Mesenchymal stem cell (in vitro differentiated cells and primary cell): Measurements from ENCODE around the gene PAFAH2.

Source experiments
- DNase-seq: peaks from one replicate; pipeline ENCODE4 v3.0.0-alpha.2; 2013
- H2AFZ ChIP-seq: one replicate; pipeline ENCODE4 v1.6.1; 2013; ENCODE audit warnings: low read depth, mild to moderate bottlenecking, control low read depth, inconsistent platforms, low read length, moderate library complexity
- H2AK5ac ChIP-seq: 2 replicates; pipeline ENCODE4 v1.6.1; 2013; ENCODE audit warnings: low read length, moderate library complexity, mild to moderate bottlenecking, inconsistent platforms; ENCODE audit not compliant: severe bottlenecking
- H2BK120ac ChIP-seq: one replicate; pipeline ENCODE4 v1.6.1; 2013; ENCODE audit warnings: low read depth, mild to moderate bottlenecking, inconsistent platforms, low read length, moderate library complexity
- H2BK12ac ChIP-seq, 2 experiments: one replicate each; pipeline ENCODE4 v1.6.1; 2013; ENCODE audit warnings: inconsistent platforms in 2 of 2, low read length in 2 of 2, mild to moderate bottlenecking in 2 of 2, moderate library complexity in 2 of 2, control low read depth in 1 of 2
- H2BK15ac ChIP-seq: one replicate; pipeline ENCODE4 v1.6.1; 2013; ENCODE audit warnings: mild to moderate bottlenecking, low read depth, inconsistent platforms; ENCODE audit not compliant: poor library complexity, severe bottlenecking
- H2BK5ac ChIP-seq: 2 replicates; pipeline ENCODE4 v1.6.1; 2013; ENCODE audit warnings: low read depth, mild to moderate bottlenecking, low read length, control low read depth, inconsistent platforms; ENCODE audit not compliant: poor library complexity, severe bottlenecking
- H3K14ac ChIP-seq, 2 experiments: one replicate each; pipeline ENCODE4 v1.6.1; 2013; ENCODE audit warnings: inconsistent platforms in 2 of 2, low read length in 2 of 2, control low read depth in 1 of 2, mild to moderate bottlenecking in 1 of 2, moderate library complexity in 1 of 2
- H3K18ac ChIP-seq, 2 experiments: one replicate each; pipeline ENCODE4 v1.6.1; 2013; ENCODE audit warnings: inconsistent platforms in 2 of 2, low read length in 2 of 2, control low read depth in 1 of 2, low read depth in 1 of 2, mild to moderate bottlenecking in 1 of 2
- H3K23ac ChIP-seq, 2 experiments: one replicate each; pipeline ENCODE4 v1.6.1; 2013; ENCODE audit warnings: inconsistent platforms in 2 of 2, low read length in 2 of 2, mild to moderate bottlenecking in 2 of 2, moderate library complexity in 2 of 2, control low read depth in 1 of 2
- H3K27ac ChIP-seq: 2 replicates; pipeline ENCODE4 v1.5.1; 2013; ENCODE audit warnings: mild to moderate bottlenecking, moderate library complexity, low read length, control low read depth, inconsistent platforms; ENCODE audit not compliant: poor library complexity, severe bottlenecking
- H3K27me3 ChIP-seq, 2 experiments: 2 replicates each; pipeline versions ENCODE4 v1.6.1 to v1.7.0; 2013; ENCODE audit warnings: low read length in 2 of 2, mild to moderate bottlenecking in 2 of 2, moderate library complexity in 2 of 2, control low read depth in 1 of 2, inconsistent platforms in 1 of 2; ENCODE audit not compliant: control insufficient read depth in 1 of 2, insufficient read depth in 1 of 2
- H3K36me3 ChIP-seq, 2 experiments: 2 replicates each; pipeline versions ENCODE4 v1.6.1 to v1.7.0; 2013; ENCODE audit warnings: low read length in 2 of 2, control low read depth in 1 of 2, inconsistent platforms in 1 of 2, low read depth in 1 of 2, mild to moderate bottlenecking in 1 of 2; ENCODE audit not compliant: insufficient read depth in 2 of 2, control insufficient read depth in 1 of 2
- H3K4ac ChIP-seq, 2 experiments: one replicate each; pipeline ENCODE4 v1.6.1; 2013; ENCODE audit warnings: inconsistent platforms in 2 of 2, low read length in 2 of 2, mild to moderate bottlenecking in 2 of 2, moderate library complexity in 2 of 2, control low read depth in 1 of 2, low read depth in 1 of 2
- H3K4me1 ChIP-seq: 2 replicates; pipeline ENCODE4 v1.6.1; 2013; ENCODE audit warnings: low read depth, low read length, control low read depth; ENCODE audit not compliant: control insufficient read depth, insufficient read depth
- H3K4me2 ChIP-seq: 2 replicates; pipeline ENCODE4 v1.6.1; 2013; ENCODE audit warnings: low read length, mild to moderate bottlenecking, inconsistent platforms; ENCODE audit not compliant: poor library complexity, severe bottlenecking
- H3K4me3 ChIP-seq, 2 experiments: 2 replicates each; pipeline versions ENCODE4 v1.5.1 to v1.7.0; 2013; ENCODE audit warnings: low read length in 2 of 2, mild to moderate bottlenecking in 2 of 2, control low read depth in 1 of 2, low read depth in 1 of 2; ENCODE audit not compliant: insufficient read depth in 1 of 2
- H3K79me1 ChIP-seq: replicated peaks from 2 replicates; pipeline ENCODE4 v1.6.1; 2013; ENCODE audit warnings: mild to moderate bottlenecking, control low read depth, low read length, inconsistent platforms; ENCODE audit not compliant: poor library complexity, severe bottlenecking
- H3K9ac ChIP-seq: 2 replicates; pipeline ENCODE4 v1.7.0; 2013; ENCODE audit warnings: mild to moderate bottlenecking, low read length, moderate library complexity
- H3K9me3 ChIP-seq: 2 replicates; pipeline ENCODE4 v1.7.0; 2013; ENCODE audit warnings: mild to moderate bottlenecking, low read length; ENCODE audit not compliant: control insufficient read depth
- H4K8ac ChIP-seq: one replicate; pipeline ENCODE4 v1.6.1; 2013; ENCODE audit warnings: inconsistent platforms, mild to moderate bottlenecking, low read length, moderate library complexity
- H4K91ac ChIP-seq: one replicate; pipeline ENCODE4 v1.6.1; 2013; ENCODE audit warnings: mild to moderate bottlenecking, low read length, inconsistent platforms
- WGBS: methylation state at CpG from one replicate; pipeline ENCODE4 v1.1.7; 2013; ENCODE audit warnings: mixed read lengths; 5-methylcytosine and 5-hydroxymethylcytosine counted together

PAFAH2 gene

DNA sequence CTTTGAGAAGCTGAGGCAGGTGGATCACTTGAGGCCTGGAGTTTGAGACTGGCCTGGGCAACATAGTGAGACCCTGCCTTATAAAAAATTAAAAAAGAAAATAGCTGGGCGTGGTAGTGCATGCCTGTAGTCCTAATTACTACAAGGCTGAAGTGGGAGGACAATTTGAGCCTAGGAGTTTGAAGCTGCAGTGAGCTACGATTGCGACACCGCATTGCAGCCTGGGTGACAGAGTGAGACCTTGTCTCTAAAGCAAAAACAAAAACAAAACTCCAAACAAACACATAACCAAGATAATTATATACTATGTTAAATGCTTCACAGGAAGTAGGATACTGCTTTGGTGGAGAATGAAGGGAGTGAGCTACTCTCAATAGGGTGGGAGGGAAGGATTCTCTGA is 5.4 kb upstream of the PAFAH2 start:
- Histone ChIP-seq H3K36me3 (no peaks in the 10 kb centered on the region), H4K91ac (no peak overlapping the region), H3K18ac (no peak overlapping the region), H3K9ac (no peak overlapping the region), H2BK120ac (no peak overlapping the region), H2AK5ac (no peak overlapping the region), H2BK12ac (no peak overlapping the region), H2BK5ac (no peak overlapping the region), H3K23ac (no peak overlapping the region), H3K79me1 (no peaks in the 10 kb centered on the region), H3K27ac (no peak overlapping the region), H3K4ac (no peak overlapping the region), H3K4me2 (no peak overlapping the region), H2BK15ac (no peak overlapping the region), H3K27me3 (peaks cover 7 to 15% of the 10 kb centered on the region in 2 experiments), H3K4me1 (no peaks in the 10 kb centered on the region), H2AFZ (no peak overlapping the region), H3K14ac (no peak overlapping the region), H3K9me3 (no peaks in the 10 kb centered on the region), H3K4me3 (no peak overlapping the region), H4K8ac (no peak overlapping the region)
- 91% methylated on average over 1 of the region's 4 CpGs for WGBS
- no peak for DNase-seq

DNA sequence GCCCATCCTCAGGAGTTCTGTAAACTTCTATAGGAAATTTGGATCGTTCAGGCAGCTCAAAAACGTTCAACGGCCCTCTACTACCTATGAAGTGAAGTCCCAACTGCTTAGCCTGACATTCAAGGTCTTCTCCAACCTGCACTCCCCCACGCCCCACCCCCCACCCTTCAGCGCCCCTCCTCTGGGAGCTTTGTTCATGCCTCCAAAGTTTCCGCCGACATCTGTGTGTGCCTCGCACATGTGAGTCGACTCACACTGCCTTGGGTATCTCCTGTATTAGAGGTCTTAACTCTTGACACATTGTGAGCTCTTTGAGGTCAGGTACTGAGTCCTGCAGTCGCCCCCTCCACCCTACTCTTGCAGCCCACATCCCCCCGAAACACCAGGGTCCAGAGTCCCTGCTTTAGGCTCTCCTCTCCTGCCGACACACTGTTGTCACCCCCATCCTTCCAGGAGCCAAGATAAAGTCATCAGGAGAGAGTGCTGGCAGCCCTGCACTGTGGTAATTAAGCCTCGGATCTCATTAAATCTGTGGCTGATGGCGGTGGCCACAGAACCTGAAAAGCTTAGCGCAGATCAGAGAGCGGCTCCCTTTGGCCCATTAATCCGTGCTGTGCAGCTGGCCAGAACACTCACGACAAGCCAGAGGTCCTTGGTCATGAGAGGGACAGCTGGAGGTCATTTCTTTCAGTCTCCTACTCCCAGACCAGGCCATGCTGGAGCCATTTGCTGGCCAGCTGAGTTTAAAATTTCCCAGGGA is 1.4 kb upstream of the PAFAH2 start:
- Histone ChIP-seq H2BK15ac (no peak overlapping the region), H3K4me1 (peaks cover 3% of the 10 kb centered on the region), H3K4me2 (no peak overlapping the region), H3K23ac (no peak overlapping the region), H3K27ac (no peak overlapping the region), H3K27me3 (peaks cover 0 to under 1% of the 10 kb centered on the region in 2 experiments), H2AK5ac (no peak overlapping the region), H3K79me1 (peaks cover 5% of the 10 kb centered on the region), H3K4me3 (peak overlapping the region in 1 of 2 experiments; percentile 62), H3K9ac (peak overlapping the region; percentile 66), H3K36me3 (no peaks in the 10 kb centered on the region), H2BK120ac (no peak overlapping the region), H3K9me3 (no peaks in the 10 kb centered on the region), H3K18ac (no peak overlapping the region), H3K14ac (no peak overlapping the region), H3K4ac (no peak overlapping the region), H2BK5ac (no peak overlapping the region), H2AFZ (peak overlapping the region; percentile 55), H4K8ac (peak overlapping the region; percentile 97), H4K91ac (no peak overlapping the region), H2BK12ac (peak overlapping the region in 1 of 2 experiments; percentile 68)
- DNase-seq, result no peak
- WGBS, result 92% methylated on average over 18 of the region's 18 CpGs

- 8% methylated on average over 13 of the region's 13 CpGs for WGBS
- peak overlapping the region; percentile 76 for H2AFZ ChIP-seq
These were observed 666 bp downstream of the PAFAH2 start for GRCh38 chr1:25996966-25997827.

More at GRCh38 chr1:25996966-25997827, 666 bp downstream of the PAFAH2 start:
- Histone ChIP-seq H2AK5ac (peak overlapping the region; percentile 41), H3K27me3 (no peaks in the 10 kb centered on the region), H3K36me3 (peaks cover 0 to 5% of the 10 kb centered on the region in 2 experiments), H3K23ac (no peak overlapping the region), H3K79me1 (peaks cover 10% of the 10 kb centered on the region), H3K9ac (peak overlapping the region; percentile 85), H2BK15ac (peak overlapping the region; percentile 80), H2BK5ac (no peak overlapping the region), H3K18ac (peak overlapping the region; percentile 11 to 90), H2BK120ac (peak overlapping the region; percentile 93), H2BK12ac (peak overlapping the region; percentile 40 to 91), H4K8ac (peak overlapping the region; percentile 97), H3K4ac (peak overlapping the region; percentile 89 to 97), H3K14ac (no peak overlapping the region), H3K4me2 (peak overlapping the region; percentile 92), H3K4me1 (peaks cover 6% of the 10 kb centered on the region), H4K91ac (peak overlapping the region; percentile 94), H3K27ac (peak overlapping the region; percentile 76), H3K9me3 (no peaks in the 10 kb centered on the region), H3K4me3 (peak overlapping the region; percentile 68 to 80)
- DNase-seq, result peak; percentile 95
